Fibroblast of skin of abdomen (primary cell): ENCODE results near the gene BRWD1.
"Not testable (repeated sequence)": the region's sequence is repeated elsewhere in the genome, so short reads cannot be mapped to it uniquely, and the experiment has no call there.

Source experiments
- DNase-seq: peaks from one replicate; pipeline ENCODE4 v3.0.0-alpha.2; 2013

The BRWD1 gene

DNA sequence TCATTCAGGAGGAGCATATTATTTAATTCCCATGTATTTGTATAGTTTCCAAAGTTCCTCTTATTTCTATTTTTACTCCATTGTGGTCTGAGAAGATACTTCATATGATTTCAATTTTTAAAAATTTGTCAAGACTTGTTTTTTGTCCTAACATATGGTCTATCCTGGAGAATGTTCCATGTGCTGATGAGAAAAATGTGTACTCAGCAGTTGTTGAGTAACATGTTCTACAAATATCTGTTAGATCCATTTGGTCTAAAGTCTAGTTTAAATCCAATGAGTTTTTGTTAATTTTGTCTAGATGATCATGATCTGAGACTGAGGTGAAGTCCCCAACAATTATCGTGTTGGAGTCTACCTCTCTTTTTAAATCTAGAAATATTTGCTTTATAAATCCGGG, 144.6 kb downstream of the BRWD1 start:
- no peak for DNase-seq

DNA sequence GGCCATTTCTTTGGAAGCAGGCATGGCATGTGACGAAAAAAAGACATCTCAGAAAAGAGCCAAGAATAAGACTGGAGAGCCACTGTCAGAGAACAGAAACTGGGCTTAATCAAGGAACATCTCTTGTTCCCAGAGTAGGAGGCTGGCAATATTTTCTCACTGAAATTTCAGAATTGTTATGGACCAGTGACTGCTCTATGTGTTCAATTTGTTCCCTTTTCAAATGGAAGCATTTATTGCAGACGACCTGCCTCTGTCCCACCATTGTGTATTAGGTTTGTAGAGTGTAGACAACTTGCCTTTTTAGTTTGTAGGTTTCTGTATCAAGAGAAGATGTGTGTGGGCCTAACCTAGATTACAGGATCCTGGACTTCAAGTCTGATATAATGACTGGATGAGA, 148.9 kb downstream of the BRWD1 start:
- DNase-seq: no peak

DNA sequence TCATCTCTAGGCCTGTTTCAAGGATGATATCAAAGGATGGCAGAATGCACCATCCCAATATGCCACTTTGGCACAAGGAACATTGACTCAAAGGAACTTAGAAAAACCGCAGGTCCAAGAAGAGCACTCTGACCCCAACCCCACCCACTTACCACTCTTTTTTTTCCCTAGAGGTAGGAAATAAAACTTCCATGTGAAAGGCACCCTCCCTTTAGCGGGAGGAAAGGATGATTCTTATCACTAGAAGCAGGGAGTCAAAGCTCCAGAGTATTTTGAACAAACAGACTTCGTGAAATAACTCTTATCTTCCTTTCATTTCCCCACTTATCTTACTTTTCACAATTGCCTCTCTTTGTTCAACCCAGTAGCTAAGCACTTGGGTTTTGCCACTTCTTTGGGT, 152.4 kb downstream of the BRWD1 start:
- DNase-seq: no peak

- DNase-seq: peak; percentile 61
Measured at GRCh38 chr21:39159342-39160063, 153.9 kb downstream of the BRWD1 start.

DNA sequence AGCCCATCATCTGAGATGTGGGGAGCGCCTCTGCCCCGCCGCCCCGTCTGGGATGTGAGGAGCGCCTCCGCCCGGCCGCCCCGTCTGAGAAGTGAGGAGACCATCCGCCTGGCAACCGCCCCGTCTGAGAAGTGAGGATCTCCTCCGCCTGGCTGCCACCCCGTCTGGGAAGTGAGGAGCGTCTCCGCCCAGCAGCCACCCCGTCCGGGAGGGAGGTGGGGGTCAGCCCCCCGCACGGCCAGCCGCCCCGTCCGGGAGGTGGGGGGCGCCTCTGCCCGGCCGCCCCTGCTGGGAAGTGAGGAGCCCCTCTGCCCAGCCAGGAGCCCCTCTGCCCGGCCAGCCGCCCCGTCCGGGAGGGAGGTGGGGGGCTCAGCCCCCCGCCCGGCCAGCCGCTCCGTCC, 156.2 kb downstream of the BRWD1 start:
- not testable (repeated sequence) for DNase-seq

- DNase-seq: peak; percentile 48
Measured at GRCh38 chr21:39156024-39156423, 157.4 kb downstream of the BRWD1 start.

GRCh38 chr21:39155578-39155977, 157.9 kb downstream of the BRWD1 start:
- no peak for DNase-seq

DNA sequence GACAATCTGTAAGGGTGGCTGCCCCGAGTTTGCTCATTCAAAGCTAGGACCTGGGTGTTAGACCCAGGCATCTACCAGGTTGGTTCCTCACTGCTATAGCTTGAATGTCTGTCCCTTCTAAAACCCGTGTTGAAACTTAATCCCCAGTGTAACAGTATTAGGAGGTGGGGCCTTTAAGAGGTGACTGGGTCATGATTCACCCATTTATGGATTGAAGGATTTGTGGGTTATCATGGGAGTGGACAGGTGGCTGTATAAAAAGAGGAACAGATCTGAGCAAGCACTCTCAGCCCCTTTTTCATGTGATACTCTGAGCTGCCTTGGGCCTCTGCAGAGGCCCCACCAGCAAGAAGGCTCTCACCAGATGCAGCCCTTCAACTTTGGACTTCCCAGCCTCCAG, 159.6 kb downstream of the BRWD1 start:
- DNase-seq: no peak

- DNase-seq: no peak
Measured at GRCh38 chr21:39153373-39153772, 160.1 kb downstream of the BRWD1 start.

GRCh38 chr21:39152271-39152670, 161.2 kb downstream of the BRWD1 start:
- DNase-seq: no peak

DNA sequence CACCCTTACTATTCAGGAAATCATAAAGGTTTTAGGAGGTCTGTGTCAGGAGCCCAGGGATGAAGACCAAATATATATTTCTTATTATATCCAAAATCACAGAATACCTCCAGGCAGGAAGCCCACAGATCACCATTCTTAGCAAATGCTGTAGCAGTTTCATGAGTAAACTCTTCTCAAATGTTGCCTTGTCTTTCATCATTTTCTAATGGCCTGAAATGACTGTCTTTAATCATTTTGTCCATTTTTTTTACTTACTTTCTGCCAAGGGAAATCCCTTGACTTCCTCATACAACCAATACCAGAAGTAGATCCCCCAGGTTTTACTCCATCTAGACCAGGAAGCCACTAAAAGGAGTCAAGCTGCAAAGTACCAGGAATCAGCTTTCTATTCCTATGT, 162.6 kb downstream of the BRWD1 start:
- DNase-seq: peak; percentile 17

- DNase-seq: no peak
Measured at GRCh38 chr21:39150316-39150715, 163.1 kb downstream of the BRWD1 start.

DNA sequence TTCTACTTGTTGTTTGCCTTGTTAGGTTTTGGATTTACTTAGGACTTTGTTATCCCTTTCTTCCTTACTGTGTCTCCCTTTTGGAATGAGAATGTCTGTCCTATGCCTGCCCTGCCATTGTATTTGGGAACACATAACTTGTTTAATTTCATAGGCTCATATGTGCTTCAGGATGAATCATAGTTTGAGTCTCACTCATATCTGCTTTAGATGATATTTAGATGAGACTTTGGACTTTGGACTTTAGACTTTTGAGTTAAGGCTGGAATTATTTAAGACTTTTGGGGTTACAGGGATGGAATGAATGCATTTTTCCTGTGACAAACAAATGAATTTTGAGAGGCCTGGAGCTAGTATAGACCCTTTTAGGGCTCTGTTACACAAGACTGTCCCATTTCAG, 163.6 kb downstream of the BRWD1 start:
- DNase-seq: no peak

DNA sequence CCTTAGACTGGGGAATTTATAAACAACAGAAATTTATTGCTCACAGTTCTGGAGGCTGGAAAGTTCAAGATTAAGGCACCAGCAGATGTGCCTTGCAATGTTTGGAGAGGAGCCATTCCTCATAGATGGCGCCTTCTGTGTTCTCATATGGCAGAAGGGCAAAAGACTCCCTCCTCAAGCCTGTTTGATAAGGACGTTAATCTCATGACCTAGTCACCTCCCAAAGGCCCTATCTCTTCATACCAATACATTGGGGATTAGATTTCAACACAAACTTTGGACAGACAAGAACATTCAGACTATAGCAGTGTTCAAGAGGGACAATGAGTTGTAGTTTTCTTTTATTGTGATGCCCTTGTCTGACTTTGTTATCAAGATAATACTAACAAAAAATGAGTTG, 164.5 kb downstream of the BRWD1 start:
- DNase-seq: no peak

DNA sequence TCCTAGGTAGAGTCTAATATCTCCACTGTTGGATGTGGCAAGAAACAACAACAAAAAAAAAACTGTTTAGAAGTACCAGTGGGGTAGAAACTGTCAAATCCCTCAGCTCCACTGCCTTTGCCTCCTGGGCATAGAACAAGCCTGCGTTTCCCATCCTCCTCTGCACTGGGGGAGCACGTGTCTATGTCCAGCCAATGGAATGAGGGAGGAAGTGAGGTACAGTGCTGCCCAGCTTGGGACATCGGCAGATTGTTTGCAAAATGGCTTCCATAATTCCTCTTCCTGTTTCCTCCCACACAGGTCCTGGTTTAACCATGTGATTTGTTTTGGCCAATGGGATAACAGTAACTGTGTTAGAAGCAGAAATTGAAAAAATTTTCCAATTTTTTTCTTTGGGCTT, 169.2 kb downstream of the BRWD1 start:
- no peak for DNase-seq

DNA sequence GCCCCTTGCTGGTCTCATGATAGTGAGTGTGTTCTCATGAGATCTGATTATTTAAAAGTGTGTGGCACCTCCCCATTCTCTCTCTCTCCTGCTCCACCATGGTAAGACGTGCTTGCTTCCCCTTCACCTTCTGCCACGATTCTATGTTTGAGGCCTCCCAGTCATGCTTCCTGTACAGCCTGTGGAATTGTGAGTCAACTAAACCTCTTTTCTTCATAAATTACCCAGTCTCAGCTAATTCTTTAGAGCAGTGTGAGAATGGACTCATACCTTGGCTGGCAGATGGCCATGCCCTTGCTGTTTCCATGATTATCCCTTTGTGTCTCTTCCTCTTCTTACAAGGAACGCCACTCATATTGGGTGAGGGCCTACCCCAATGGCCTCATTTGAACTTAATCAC, 170.5 kb downstream of the BRWD1 start:
- DNase-seq: no peak

- peak; percentile 58 for DNase-seq
Measured at GRCh38 chr21:39141502-39141901, 171.9 kb downstream of the BRWD1 start.

DNA sequence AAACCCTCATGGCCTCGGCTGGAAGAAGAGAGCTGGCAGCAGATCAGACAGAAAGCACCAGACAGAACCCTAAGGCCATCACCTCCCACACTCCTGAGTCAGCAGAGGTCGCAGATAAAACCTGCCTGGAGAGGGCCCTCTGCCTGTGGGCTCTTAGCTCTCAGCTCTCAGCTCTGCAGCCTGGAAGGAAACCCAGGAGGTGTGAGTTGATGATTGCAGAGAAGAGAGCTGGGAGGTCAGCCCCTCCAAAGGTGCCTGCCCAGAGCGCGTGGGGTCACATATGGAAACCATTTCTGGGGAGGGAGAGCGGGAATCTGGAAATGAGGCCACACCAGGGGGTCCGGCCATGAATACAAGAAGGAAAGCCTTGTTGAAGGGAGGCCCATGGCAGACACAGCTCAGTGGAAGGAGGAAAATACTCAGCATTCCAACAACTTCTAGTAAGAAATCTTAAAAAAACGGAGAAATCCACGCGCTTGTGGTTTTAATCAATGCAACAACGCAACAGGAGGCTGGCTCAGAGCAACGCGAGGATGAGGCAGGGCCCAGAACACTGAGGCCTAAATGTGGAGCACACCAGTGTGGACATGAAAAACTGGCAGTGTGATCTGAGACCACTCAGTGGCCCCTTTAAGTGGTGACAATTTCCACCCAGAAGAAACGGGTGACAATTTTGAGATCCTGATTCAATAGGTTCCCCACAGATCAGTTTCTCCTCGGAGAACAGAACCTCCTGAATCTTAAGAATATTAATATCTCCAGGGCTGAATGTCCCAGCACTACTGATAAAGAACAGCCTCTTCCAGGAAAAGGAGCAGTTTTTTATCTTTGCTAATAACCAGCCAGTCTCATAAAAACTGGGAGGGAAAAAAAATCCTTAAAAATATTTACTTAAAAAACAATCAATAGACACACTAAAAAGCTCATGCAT, 175.9 kb downstream of the BRWD1 start:
- DNase-seq: peak; percentile 69

- DNase-seq: peak; percentile 36
Measured at GRCh38 chr21:39136711-39137110, 176.7 kb downstream of the BRWD1 start.

DNA sequence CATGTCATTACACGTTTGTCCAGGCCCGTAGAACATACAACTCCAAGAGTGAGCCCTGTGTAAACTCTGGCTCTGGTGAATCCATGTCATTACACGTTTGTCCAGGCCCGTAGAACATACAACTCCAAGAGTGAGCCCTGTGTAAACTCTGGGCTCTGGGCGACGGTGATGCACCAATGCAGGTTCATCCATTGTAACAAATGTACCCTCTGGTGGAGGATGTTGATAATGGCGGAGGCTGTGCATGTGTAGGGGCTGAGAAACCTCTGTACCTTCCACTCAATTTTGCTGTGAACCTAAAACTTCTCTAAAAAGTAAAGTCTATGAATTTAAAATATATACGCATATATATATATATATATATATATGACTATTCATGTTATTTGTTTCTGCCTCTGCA, 177.3 kb downstream of the BRWD1 start:
- peak; percentile 39 for DNase-seq

GRCh38 chr21:39134288-39134810, 179.1 kb downstream of the BRWD1 start:
- no peak for DNase-seq
